ENCODE measurements around the gene LGR5. TPM values are rescaled to one million over a fixed set of nuclear protein-coding genes. Genes with fewer than 3 reads are reported as not detected.

The LGR5 gene
- total and polyA plus RNA-seq, 8 donors = 0.06 to 0.17 (median 0.11) TPM; not detected in 4

DNA sequence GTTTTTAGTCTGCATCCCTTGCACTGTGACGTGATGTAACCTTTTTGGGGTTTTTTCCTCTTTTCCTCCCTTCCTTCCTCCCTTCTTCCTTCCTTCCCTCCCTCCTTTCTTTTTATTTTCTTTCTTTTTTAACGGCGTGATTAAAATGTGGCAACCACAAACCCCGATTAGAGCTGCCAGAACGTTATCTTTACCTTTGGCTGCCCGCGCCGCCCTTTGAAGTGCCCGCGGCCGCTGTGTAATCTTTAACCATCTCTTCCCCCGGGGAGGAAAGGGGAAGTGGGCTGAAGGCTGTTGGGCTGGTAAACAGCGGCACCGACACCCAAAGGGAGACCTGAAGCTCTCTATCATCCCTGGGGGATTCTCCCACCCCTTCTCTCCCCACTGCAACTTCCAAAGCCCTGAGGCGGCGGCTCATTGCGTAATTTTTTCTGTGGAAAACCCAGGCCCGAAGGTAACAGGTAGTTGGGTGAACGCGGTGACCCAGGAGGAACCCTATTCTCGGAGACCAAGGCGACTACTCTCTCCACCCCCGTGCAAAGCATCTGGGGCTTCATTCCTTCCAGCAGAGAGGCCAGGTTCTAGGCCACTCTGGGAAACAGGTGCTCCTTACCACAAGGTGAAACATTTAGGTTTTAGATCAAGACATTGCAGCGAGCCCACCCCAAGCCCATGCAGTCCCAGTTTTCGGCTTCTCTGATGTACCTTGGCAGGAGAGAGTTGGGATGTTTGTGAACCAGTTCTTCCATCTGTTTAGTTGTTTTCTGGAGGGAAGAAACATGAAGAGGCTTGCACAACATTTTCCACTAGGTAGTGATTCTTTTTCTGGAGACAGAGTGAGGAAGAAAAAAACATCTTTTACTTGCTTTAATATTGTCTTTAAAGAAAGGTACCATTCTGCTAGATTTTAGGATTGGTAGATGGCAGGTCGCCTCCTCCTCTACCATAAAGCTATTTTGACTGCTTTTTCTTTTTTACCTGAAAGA, 1.5 kb downstream of the LGR5 start:
- TF ChIP-seq, protein P1, sequence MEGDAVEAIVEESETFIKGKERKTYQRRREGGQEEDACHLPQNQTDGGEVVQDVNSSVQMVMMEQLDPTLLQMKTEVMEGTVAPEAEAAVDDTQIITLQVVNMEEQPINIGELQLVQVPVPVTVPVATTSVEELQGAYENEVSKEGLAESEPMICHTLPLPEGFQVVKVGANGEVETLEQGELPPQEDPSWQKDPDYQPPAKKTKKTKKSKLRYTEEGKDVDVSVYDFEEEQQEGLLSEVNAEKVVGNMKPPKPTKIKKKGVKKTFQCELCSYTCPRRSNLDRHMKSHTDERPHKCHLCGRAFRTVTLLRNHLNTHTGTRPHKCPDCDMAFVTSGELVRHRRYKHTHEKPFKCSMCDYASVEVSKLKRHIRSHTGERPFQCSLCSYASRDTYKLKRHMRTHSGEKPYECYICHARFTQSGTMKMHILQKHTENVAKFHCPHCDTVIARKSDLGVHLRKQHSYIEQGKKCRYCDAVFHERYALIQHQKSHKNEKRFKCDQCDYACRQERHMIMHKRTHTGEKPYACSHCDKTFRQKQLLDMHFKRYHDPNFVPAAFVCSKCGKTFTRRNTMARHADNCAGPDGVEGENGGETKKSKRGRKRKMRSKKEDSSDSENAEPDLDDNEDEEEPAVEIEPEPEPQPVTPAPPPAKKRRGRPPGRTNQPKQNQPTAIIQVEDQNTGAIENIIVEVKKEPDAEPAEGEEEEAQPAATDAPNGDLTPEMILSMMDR (IDR thresholded peaks at IDR 0.05) = no peak
- intact Hi-C loops (cut with DNase I) = no loop called here
- peak in 3 of 4 donors; percentile 56 to 76 (median 60) for ATAC-seq
- no peak for FAIRE-seq
- 10 to 11% methylated on average over 26 of the region's 26 CpGs for WGBS, 2 donors
- Histone ChIP-seq H3K9me3 (no peaks in the 10 kb centered on the region), H3K36me3 (no peaks in the 10 kb centered on the region), H3K4me3 (peak overlapping the region in 1 of 4 donors; percentile 42), H3K27me3 (peaks cover 0 to 13% (median 2%) of the 10 kb centered on the region in 4 donors), H3K4me1 (peaks cover 0 to 16% (median 9%) of the 10 kb centered on the region in 3 donors), H3K27ac (no peak overlapping the region)
- DNase-seq = peak in 2 of 6 donors; percentile 25 to 32

DNA sequence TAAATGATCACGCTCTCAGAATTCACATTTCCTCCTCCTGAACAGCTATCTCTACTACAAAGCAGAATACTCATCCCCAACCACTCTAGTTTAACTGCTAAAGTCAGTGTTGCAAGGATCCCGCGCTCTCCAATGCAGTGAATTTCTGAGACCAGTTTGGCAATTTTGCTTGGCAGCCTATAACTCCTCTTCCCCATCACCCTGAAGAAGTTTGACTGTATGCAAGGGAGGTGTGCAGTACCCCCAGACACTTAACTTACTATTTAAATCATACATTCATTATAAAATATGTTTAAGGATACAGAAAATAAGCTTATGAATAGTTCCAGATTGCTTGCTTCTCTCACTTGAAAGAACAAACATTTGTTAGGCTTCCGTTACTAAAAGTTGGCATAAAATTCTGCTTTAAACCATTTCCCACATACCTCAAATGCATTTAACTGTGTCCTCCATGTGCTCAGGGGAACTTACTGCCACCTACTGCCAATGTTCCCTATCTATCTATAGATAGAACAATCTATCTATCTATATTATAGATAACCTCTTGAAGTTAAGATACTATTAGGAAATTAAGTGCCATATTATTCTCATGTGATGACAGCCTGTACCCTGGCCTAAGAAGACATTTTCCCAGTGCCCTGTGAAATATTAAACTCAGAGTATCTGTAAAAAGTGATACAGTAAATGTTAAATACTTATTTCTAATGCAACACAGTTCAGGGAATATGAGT, 2.4 kb downstream of the LGR5 start:
- H3K27me3 ChIP-seq = peaks cover 0 to 13% (median 2%) of the 10 kb centered on the region in 4 donors

GRCh38 chr12:71442567-71442931, 3.0 kb downstream of the LGR5 start:
- DNase-seq (no peak), ATAC-seq (no peak), FAIRE-seq (no peak)
- H3K4me1 ChIP-seq = peaks cover 0 to 16% (median 9%) of the 10 kb centered on the region in 3 donors
- H3K36me3 ChIP-seq = no peaks in the 10 kb centered on the region
- H3K9me3 ChIP-seq = no peaks in the 10 kb centered on the region
- H3K27me3 ChIP-seq = peaks cover 0 to 8% (median 2%) of the 10 kb centered on the region in 4 donors
- 90 to 93% methylated on average over 1 of the region's 1 CpG for WGBS, 2 donors
- H3K27ac ChIP-seq = no peak overlapping the region
- intact Hi-C loops (cut with DNase I) = no loop called here
- TF ChIP-seq, protein P1 (IDR thresholded peaks at IDR 0.05) = no peak
- H3K4me3 ChIP-seq = no peak overlapping the region

More for the DNA sequence above, 2.4 kb downstream of the LGR5 start:
- H3K4me3 ChIP-seq = no peak overlapping the region
- FAIRE-seq (no peak), DNase-seq (no peak), ATAC-seq (no peak)
- TF ChIP-seq, protein P1 (IDR thresholded peaks at IDR 0.05) = no peak
- H3K27ac ChIP-seq = no peak overlapping the region
- intact Hi-C loops (cut with DNase I) = no loop called here
- peaks cover 0 to 16% (median 9%) of the 10 kb centered on the region in 3 donors for H3K4me1 ChIP-seq
- WGBS, 2 donors = 91 to 94% methylated on average over 4 of the region's 4 CpGs
- H3K36me3 ChIP-seq = no peaks in the 10 kb centered on the region
- no peaks in the 10 kb centered on the region for H3K9me3 ChIP-seq

- no peaks in the 10 kb centered on the region for H3K36me3 ChIP-seq
- H3K4me1 ChIP-seq = peaks cover 0 to 6% (median 2%) of the 10 kb centered on the region in 3 donors
- ATAC-seq = no peak
- TF ChIP-seq, protein P1 (IDR thresholded peaks at IDR 0.05) = no peak
- no peak for FAIRE-seq
- H3K9me3 ChIP-seq = no peaks in the 10 kb centered on the region
- no peaks in the 10 kb centered on the region for H3K27me3 ChIP-seq
- 41 to 66% methylated on average over 1 of the region's 1 CpG for WGBS, 2 donors
- DNase-seq = no peak
- H3K27ac ChIP-seq = no peak overlapping the region
- intact Hi-C loops (cut with DNase I) = no loop called here
- no peak overlapping the region for H3K4me3 ChIP-seq
Measured at GRCh38 chr12:71445071-71445470, 5.5 kb downstream of the LGR5 start.
